ENCODE results near the gene NEDD4L.

The NEDD4L gene

DNA sequence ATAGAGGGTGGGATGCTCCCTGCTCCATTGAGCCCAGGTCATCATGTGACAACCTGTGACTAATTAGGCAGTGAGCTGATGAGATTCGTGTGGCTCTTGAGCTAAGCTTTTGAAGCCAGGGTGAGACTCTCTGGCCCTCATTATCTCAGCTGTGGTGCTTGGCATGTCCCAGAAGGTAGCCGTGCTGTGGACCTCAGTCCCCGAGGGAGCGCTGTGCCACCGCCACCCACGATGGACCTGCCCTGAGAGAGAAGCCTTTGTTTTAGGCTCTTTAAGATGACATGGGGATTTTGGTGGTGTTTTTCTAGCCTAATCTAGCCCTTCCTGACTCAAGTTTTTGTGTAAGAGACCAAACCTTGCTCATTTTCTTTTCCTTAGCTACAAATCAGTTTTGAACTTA, 66.4 kb downstream of the NEDD4L start:
- TF ChIP-seq KLF1 (tag by site-specific recombination; IDR thresholded peaks at IDR 0.05) (no peak), ZNF600 (tag by site-specific recombination; IDR thresholded peaks at IDR 0.05) (no peak), ZNF747 (tag by site-specific recombination; IDR thresholded peaks at IDR 0.05) (no peak), ZNF391 (tag by site-specific recombination; IDR thresholded peaks at IDR 0.05; ENCODE audit: borderline replicate concordance, low read depth) (no peak), ZNF174 (tag by site-specific recombination; IDR thresholded peaks at IDR 0.05) (no peak)
- CTCF ChIA-PET = interaction anchor here (0.6 to 3.1 kb wide), 4 partner anchors 11 to 390 kb away, joined by 3 to 21 read pairs (median 8); partner anchors contain the start of gene NEDD4L
- Histone ChIP-seq H3K9me3 (ENCODE audit: control insufficient read depth, insufficient read depth, low read depth, low read length) (no peaks in the 10 kb centered on the region), H3K4me1 (ENCODE audit: control insufficient read depth, insufficient read depth, low read length) (peaks cover 6% of the 10 kb centered on the region; the same call in 1 of the 2 replicates), H3K27ac (ENCODE audit: extremely low read depth, low read depth, low read length) (no peak overlapping the region), H3K4me3 (ENCODE audit: low read depth, low read length) (no peak overlapping the region), H3K36me3 (ENCODE audit: control insufficient read depth in 2 of 2, insufficient read depth in 1 of 2, low read length in 2 of 2) (no peaks in the 10 kb centered on the region)
- POLR2A ChIA-PET = no interaction called here

- ChIA-PET POLR2A (no interaction called here), CTCF (interaction anchor here (0.6 to 2.4 kb wide), 6 partner anchors 10 to 766 kb away, joined by 3 to 21 read pairs (median 4); no protein-coding TSS in a partner anchor)
- Histone ChIP-seq H3K4me3 (ENCODE audit: low read depth, low read length) (no peak overlapping the region), H3K4me1 (ENCODE audit: control insufficient read depth, insufficient read depth, low read length) (no peaks in the 10 kb centered on the region), H3K27ac (ENCODE audit: extremely low read depth, low read depth, low read length) (no peak overlapping the region), H3K36me3 (ENCODE audit: control insufficient read depth in 2 of 2, insufficient read depth in 1 of 2, low read length in 2 of 2) (no peaks in the 10 kb centered on the region), H3K9me3 (ENCODE audit: control insufficient read depth, insufficient read depth, low read depth, low read length) (no peaks in the 10 kb centered on the region)
- TF ChIP-seq ZNF791 (tag by site-specific recombination; IDR thresholded peaks at IDR 0.05) (0 out of 2 replicates have a peak, but pooled peaks have one; percentile 62), WT1 (tag by site-specific recombination; IDR thresholded peaks at IDR 0.05) (no peak), ZNF138 (tag by site-specific recombination; IDR thresholded peaks at IDR 0.05; ENCODE audit: borderline replicate concordance) (no peak), ZNF426 (tag by site-specific recombination; IDR thresholded peaks at IDR 0.05) (peak; percentile 94), ZBTB8A (tag by site-specific recombination; IDR thresholded peaks at IDR 0.05) (peak; percentile 72), ZNF561 (tag by site-specific recombination; IDR thresholded peaks at IDR 0.05; ENCODE audit: borderline replicate concordance) (no peak), IKZF3 (tag by site-specific recombination; IDR thresholded peaks at IDR 0.05) (no peak), ZNF433 (tag by site-specific recombination; IDR thresholded peaks at IDR 0.05; ENCODE audit: low read depth) (peak; percentile 71), SCRT1 (tag by site-specific recombination; IDR thresholded peaks at IDR 0.05; ENCODE audit: borderline replicate concordance) (no peak), HOXD13 (CRISPR knock-in tag; IDR thresholded peaks at IDR 0.05; ENCODE audit: borderline replicate concordance) (no peak), ZFP3 (tag by site-specific recombination; IDR thresholded peaks at IDR 0.05; ENCODE audit: low read depth) (no peak), ZNF560 (tag by site-specific recombination; IDR thresholded peaks at IDR 0.05; ENCODE audit: borderline replicate concordance) (peak; percentile 86), ZBTB21 (tag by site-specific recombination; IDR thresholded peaks at IDR 0.05) (no peak), ZNF623 (tag by site-specific recombination; IDR thresholded peaks at IDR 0.05) (peak; percentile 80), GLIS2 (tag by site-specific recombination; IDR thresholded peaks at IDR 0.05) (no peak), ZXDB (tag by site-specific recombination; IDR thresholded peaks at IDR 0.05) (peak; percentile 81), PBX3 (CRISPR knock-in tag; IDR thresholded peaks at IDR 0.05) (no peak), KLF1 (tag by site-specific recombination; IDR thresholded peaks at IDR 0.05) (no peak), ZNF558 (tag by site-specific recombination; IDR thresholded peaks at IDR 0.05) (0 out of 2 replicates have a peak, but pooled peaks have one; percentile 55), AEBP2 (tag by site-specific recombination; IDR thresholded peaks at IDR 0.05; ENCODE audit: borderline replicate concordance) (0 out of 2 replicates have a peak, but pooled peaks have one; percentile 74), ZBTB1 (tag by site-specific recombination; IDR thresholded peaks at IDR 0.05) (peak; percentile 61; the same call in 1 of the 2 replicates), ZNF747 (tag by site-specific recombination; IDR thresholded peaks at IDR 0.05) (no peak), ZNF473 (tag by site-specific recombination; IDR thresholded peaks at IDR 0.05) (no peak), OVOL3 (tag by site-specific recombination; IDR thresholded peaks at IDR 0.05) (0 out of 2 replicates have a peak, but pooled peaks have one; percentile 42), SP7 (tag by site-specific recombination; IDR thresholded peaks at IDR 0.05) (no peak), ZNF394 (tag by site-specific recombination; IDR thresholded peaks at IDR 0.05; ENCODE audit: borderline replicate concordance) (peak; percentile 93), ZNF391 (tag by site-specific recombination; IDR thresholded peaks at IDR 0.05; ENCODE audit: borderline replicate concordance, low read depth) (no peak), HOXC10 (CRISPR knock-in tag; IDR thresholded peaks at IDR 0.05) (no peak), ZNF292 (tag by site-specific recombination; IDR thresholded peaks at IDR 0.05; ENCODE audit: borderline replicate concordance, low read depth) (0 out of 2 replicates have a peak, but pooled peaks have one; percentile 57), ZNF112 (tag by site-specific recombination; IDR thresholded peaks at IDR 0.05) (no peak), ZNF239 (tag by site-specific recombination; IDR thresholded peaks at IDR 0.05) (no peak), RBAK (tag by site-specific recombination; IDR thresholded peaks at IDR 0.05) (peak; percentile 57; the same call in 1 of the 2 replicates)
Measured at GRCh38 chr18:58112174-58112573, 68.1 kb downstream of the NEDD4L start.
